ENCODE results near the gene FBXO8.
A peak's percentile ranks its signal among the peaks of the same experiment; 100 is the strongest.

The FBXO8 gene

GRCh38 chr4:174283507-174284471 lies at the start of gene FBXO8, which contains the start of gene CEP44:
FBXO8 (minus strand) TSS chr4:174283667; CDS start chr4:174263092, 20,575 bp downstream.
CEP44 (plus strand) TSS chr4:174283911; CDS start chr4:174299122, 15,211 bp downstream.
- peak within 1 kb of the TSS; percentile 100 for H3K27ac Mint-ChIP-seq

GRCh38 chr4:174332741-174333493 lies 49.5 kb upstream of the FBXO8 start:
- Mint-ChIP-seq H3K4me1 (no peaks in the 10 kb centered on the region), H3K4me3 (no peak overlapping the region), H3K27me3 (no peaks in the 10 kb centered on the region), H3K27ac (no peak overlapping the region), H3K36me3 (peaks cover 0 to 4% of the 10 kb centered on the region in 2 donors), H3K9me3 (no peaks in the 10 kb centered on the region)
- DNase-seq: no peak
- no peak for ATAC-seq (replicated peaks)

More at GRCh38 chr4:174283507-174284471, at the start of gene FBXO8, which contains the start of gene CEP44:
- Mint-ChIP-seq H3K27me3 (no peaks in the 10 kb centered on the region), H3K36me3 (peaks cover 6 to 24% of the 10 kb centered on the region in 2 donors), H3K9me3 (no peaks in the 10 kb centered on the region), H3K4me3 (peak within 1 kb of the TSS; percentile 99 to 100), H3K4me1 (peaks cover 24 to 50% of the 10 kb centered on the region in 2 donors)
- DNase-seq (peak; percentile 68), ATAC-seq (replicated peaks) (peak; percentile 80 to 83)

- H3K27me3 Mint-ChIP-seq: no peaks in the 10 kb centered on the region
- no peaks in the 10 kb centered on the region for H3K36me3 Mint-ChIP-seq
- DNase-seq (no peak), ATAC-seq (replicated peaks) (no peak)
- H3K9me3 Mint-ChIP-seq: no peaks in the 10 kb centered on the region
- H3K4me3 Mint-ChIP-seq: no peak overlapping the region
- no peaks in the 10 kb centered on the region for H3K4me1 Mint-ChIP-seq
- H3K27ac Mint-ChIP-seq: no peak overlapping the region
Measured at GRCh38 chr4:174324725-174325124, 41.3 kb upstream of the FBXO8 start.

- Mint-ChIP-seq H3K27me3 (no peaks in the 10 kb centered on the region), H3K4me3 (no peak overlapping the region), H3K36me3 (no peaks in the 10 kb centered on the region), H3K9me3 (no peaks in the 10 kb centered on the region), H3K27ac (no peak overlapping the region), H3K4me1 (no peaks in the 10 kb centered on the region)
- ATAC-seq (replicated peaks) (no peak), DNase-seq (no peak)
Measured at GRCh38 chr4:174324236-174324635, 40.8 kb upstream of the FBXO8 start.

- Mint-ChIP-seq H3K9me3 (no peaks in the 10 kb centered on the region), H3K36me3 (no peaks in the 10 kb centered on the region), H3K4me3 (no peak overlapping the region), H3K4me1 (no peaks in the 10 kb centered on the region), H3K27me3 (no peaks in the 10 kb centered on the region), H3K27ac (no peak overlapping the region)
- ATAC-seq (replicated peaks): no peak
- DNase-seq: no peak
Measured at GRCh38 chr4:174320494-174321199, 37.2 kb upstream of the FBXO8 start.

GRCh38 chr4:174318829-174319764 lies 35.6 kb upstream of the FBXO8 start:
- ATAC-seq (replicated peaks) (no peak), DNase-seq (no peak)
- H3K4me3 Mint-ChIP-seq: no peak overlapping the region
- no peaks in the 10 kb centered on the region for H3K27me3 Mint-ChIP-seq
- no peak overlapping the region for H3K27ac Mint-ChIP-seq
- H3K4me1 Mint-ChIP-seq: peaks cover 0 to 1% of the 10 kb centered on the region in 2 donors
- H3K36me3 Mint-ChIP-seq: peaks cover 3 to 6% of the 10 kb centered on the region in 2 donors
- no peaks in the 10 kb centered on the region for H3K9me3 Mint-ChIP-seq

GRCh38 chr4:174317531-174317930 lies 34.1 kb upstream of the FBXO8 start:
- H3K9me3 Mint-ChIP-seq: no peaks in the 10 kb centered on the region
- H3K27ac Mint-ChIP-seq: no peak overlapping the region
- peaks cover 11 to 14% of the 10 kb centered on the region in 2 donors for H3K36me3 Mint-ChIP-seq
- DNase-seq (no peak), ATAC-seq (replicated peaks) (no peak)
- H3K4me3 Mint-ChIP-seq: no peak overlapping the region
- H3K27me3 Mint-ChIP-seq: no peaks in the 10 kb centered on the region
- H3K4me1 Mint-ChIP-seq: peaks cover 0 to 1% of the 10 kb centered on the region in 2 donors

GRCh38 chr4:174316954-174317353 lies 33.5 kb upstream of the FBXO8 start:
- H3K4me1 Mint-ChIP-seq: peaks cover 0 to 1% of the 10 kb centered on the region in 2 donors
- DNase-seq: no peak
- ATAC-seq (replicated peaks): no peak
- H3K36me3 Mint-ChIP-seq: peaks cover 11 to 14% of the 10 kb centered on the region in 2 donors
- H3K27ac Mint-ChIP-seq: no peak overlapping the region
- no peak overlapping the region for H3K4me3 Mint-ChIP-seq
- no peaks in the 10 kb centered on the region for H3K27me3 Mint-ChIP-seq
- H3K9me3 Mint-ChIP-seq: no peaks in the 10 kb centered on the region

GRCh38 chr4:174316546-174316945 lies 33.1 kb upstream of the FBXO8 start:
- DNase-seq (no peak), ATAC-seq (replicated peaks) (no peak)
- H3K9me3 Mint-ChIP-seq: no peaks in the 10 kb centered on the region
- peaks cover 11 to 14% of the 10 kb centered on the region in 2 donors for H3K36me3 Mint-ChIP-seq
- no peaks in the 10 kb centered on the region for H3K27me3 Mint-ChIP-seq
- no peak overlapping the region for H3K4me3 Mint-ChIP-seq
- peaks cover 0 to 1% of the 10 kb centered on the region in 2 donors for H3K4me1 Mint-ChIP-seq
- H3K27ac Mint-ChIP-seq: no peak overlapping the region

GRCh38 chr4:174314770-174315169 lies 31.3 kb upstream of the FBXO8 start:
- peaks cover 0 to 1% of the 10 kb centered on the region in 2 donors for H3K4me1 Mint-ChIP-seq
- peak overlapping the region; percentile 44 for H3K27ac Mint-ChIP-seq
- H3K4me3 Mint-ChIP-seq: no peak overlapping the region
- no peaks in the 10 kb centered on the region for H3K9me3 Mint-ChIP-seq
- H3K36me3 Mint-ChIP-seq: peaks cover 11 to 14% of the 10 kb centered on the region in 2 donors
- no peaks in the 10 kb centered on the region for H3K27me3 Mint-ChIP-seq
- DNase-seq: no peak
- ATAC-seq (replicated peaks): no peak

GRCh38 chr4:174314274-174314673 lies 30.8 kb upstream of the FBXO8 start:
- no peak for DNase-seq
- H3K9me3 Mint-ChIP-seq: no peaks in the 10 kb centered on the region
- peaks cover 0 to 1% of the 10 kb centered on the region in 2 donors for H3K4me1 Mint-ChIP-seq
- no peak for ATAC-seq (replicated peaks)
- no peak overlapping the region for H3K4me3 Mint-ChIP-seq
- H3K27ac Mint-ChIP-seq: no peak overlapping the region
- H3K27me3 Mint-ChIP-seq: no peaks in the 10 kb centered on the region
- H3K36me3 Mint-ChIP-seq: peaks cover 11 to 15% of the 10 kb centered on the region in 2 donors

GRCh38 chr4:174312993-174313392 lies 29.5 kb upstream of the FBXO8 start:
- H3K36me3 Mint-ChIP-seq: peaks cover 13 to 23% of the 10 kb centered on the region in 2 donors
- DNase-seq (no peak), ATAC-seq (replicated peaks) (no peak)
- H3K27ac Mint-ChIP-seq: no peak overlapping the region
- H3K4me1 Mint-ChIP-seq: peaks cover 0 to 1% of the 10 kb centered on the region in 2 donors
- H3K27me3 Mint-ChIP-seq: no peaks in the 10 kb centered on the region
- H3K9me3 Mint-ChIP-seq: no peaks in the 10 kb centered on the region
- no peak overlapping the region for H3K4me3 Mint-ChIP-seq

- no peak overlapping the region for H3K27ac Mint-ChIP-seq
- H3K9me3 Mint-ChIP-seq: no peaks in the 10 kb centered on the region
- ATAC-seq (replicated peaks) (no peak), DNase-seq (no peak)
- H3K4me3 Mint-ChIP-seq: no peak overlapping the region
- peaks cover 17 to 26% of the 10 kb centered on the region in 2 donors for H3K36me3 Mint-ChIP-seq
- H3K27me3 Mint-ChIP-seq: no peaks in the 10 kb centered on the region
- H3K4me1 Mint-ChIP-seq: no peaks in the 10 kb centered on the region
Measured at GRCh38 chr4:174307694-174308093, 24.2 kb upstream of the FBXO8 start.
